IPS-15b (cell line): ENCODE data around the gene STK31.
"Not testable (repeated sequence)": the region's sequence is repeated elsewhere in the genome, so short reads cannot be mapped to it uniquely, and the experiment has no call there.

Experiments used
- H3K27me3 ChIP-seq: one replicate; pipeline ENCODE4 v1.6.1; 2013; ENCODE audit warnings: low read length; ENCODE audit not compliant: control insufficient read depth, insufficient read depth
- H3K36me3 ChIP-seq: one replicate; pipeline ENCODE4 v1.6.1; 2013; ENCODE audit warnings: low read length; ENCODE audit not compliant: control insufficient read depth, insufficient read depth
- H3K4me1 ChIP-seq: one replicate; pipeline ENCODE4 v1.6.1; 2013; ENCODE audit warnings: mild to moderate bottlenecking, low read length; ENCODE audit not compliant: control insufficient read depth, insufficient read depth
- H3K4me3 ChIP-seq: one replicate; pipeline ENCODE4 v1.5.1; 2013; ENCODE audit warnings: low read depth, low read length
- H3K9ac ChIP-seq: one replicate; pipeline ENCODE4 v1.6.1; 2013; ENCODE audit warnings: low read depth, mild to moderate bottlenecking, low read length
- H3K9me3 ChIP-seq: one replicate; pipeline ENCODE4 v1.6.1; 2013; ENCODE audit warnings: mild to moderate bottlenecking, low read length; ENCODE audit not compliant: control insufficient read depth, insufficient read depth

Gene STK31

DNA sequence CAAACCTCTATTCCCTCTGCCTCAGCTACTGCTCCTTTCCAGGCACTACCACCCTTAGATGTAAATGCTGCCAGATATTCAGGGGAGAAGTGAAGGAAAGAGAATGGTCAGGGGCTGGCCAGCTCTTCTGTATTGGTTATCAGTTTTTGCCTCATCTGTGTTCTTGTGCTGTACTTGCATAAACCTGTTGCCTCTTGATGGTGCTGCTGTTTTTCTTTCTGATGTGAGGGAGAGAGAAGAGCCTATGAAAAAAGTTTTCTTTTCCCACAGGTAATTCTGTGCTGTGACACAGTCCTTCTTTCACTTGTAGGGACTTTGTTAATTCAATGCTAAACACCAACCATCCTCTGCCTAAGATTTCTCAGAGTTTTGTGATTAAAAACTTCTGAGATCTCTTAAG lies 57.5 kb downstream of the STK31 start:
- peaks cover 5% of the 10 kb centered on the region for H3K4me1 ChIP-seq
- no peak overlapping the region for H3K4me3 ChIP-seq
- no peak overlapping the region for H3K9ac ChIP-seq
- no peaks in the 10 kb centered on the region for H3K36me3 ChIP-seq
- H3K9me3 ChIP-seq = no peaks in the 10 kb centered on the region
- H3K27me3 ChIP-seq = no peaks in the 10 kb centered on the region

GRCh38 chr7:23768022-23768421 lies 58.0 kb downstream of the STK31 start:
- no peaks in the 10 kb centered on the region for H3K9me3 ChIP-seq
- H3K4me1 ChIP-seq = peaks cover 5% of the 10 kb centered on the region
- no peaks in the 10 kb centered on the region for H3K36me3 ChIP-seq
- H3K4me3 ChIP-seq = no peak overlapping the region
- H3K9ac ChIP-seq = no peak overlapping the region
- no peaks in the 10 kb centered on the region for H3K27me3 ChIP-seq

GRCh38 chr7:23779185-23779800 lies 69.3 kb downstream of the STK31 start:
- H3K9ac ChIP-seq, H3K9me3 ChIP-seq, H3K4me1 ChIP-seq, H3K36me3 ChIP-seq, H3K4me3 ChIP-seq, H3K27me3 ChIP-seq: not testable (repeated sequence)

DNA sequence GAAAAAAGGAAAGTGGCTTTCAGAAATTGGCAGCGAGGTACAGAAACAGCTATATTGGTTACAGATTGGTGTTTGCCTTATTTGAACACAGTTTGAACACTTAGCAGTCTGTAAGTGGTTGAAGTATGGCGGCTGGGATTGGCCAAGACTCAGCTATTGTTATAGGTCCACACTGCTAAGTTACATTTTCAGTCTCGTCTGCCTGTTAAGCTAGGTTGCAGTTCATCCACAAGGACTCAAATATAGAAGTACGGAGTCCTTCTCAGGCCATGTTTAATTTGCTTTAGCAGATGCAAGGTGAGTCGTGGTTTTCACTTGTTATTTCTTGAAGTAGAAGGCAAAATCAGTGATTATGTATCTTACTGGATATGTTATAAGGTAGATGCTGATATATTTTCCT lies 73.1 kb downstream of the STK31 start:
- no peaks in the 10 kb centered on the region for H3K4me1 ChIP-seq
- no peaks in the 10 kb centered on the region for H3K9me3 ChIP-seq
- no peaks in the 10 kb centered on the region for H3K27me3 ChIP-seq
- H3K4me3 ChIP-seq = no peak overlapping the region
- H3K36me3 ChIP-seq = peaks cover 3% of the 10 kb centered on the region
- no peak overlapping the region for H3K9ac ChIP-seq

DNA sequence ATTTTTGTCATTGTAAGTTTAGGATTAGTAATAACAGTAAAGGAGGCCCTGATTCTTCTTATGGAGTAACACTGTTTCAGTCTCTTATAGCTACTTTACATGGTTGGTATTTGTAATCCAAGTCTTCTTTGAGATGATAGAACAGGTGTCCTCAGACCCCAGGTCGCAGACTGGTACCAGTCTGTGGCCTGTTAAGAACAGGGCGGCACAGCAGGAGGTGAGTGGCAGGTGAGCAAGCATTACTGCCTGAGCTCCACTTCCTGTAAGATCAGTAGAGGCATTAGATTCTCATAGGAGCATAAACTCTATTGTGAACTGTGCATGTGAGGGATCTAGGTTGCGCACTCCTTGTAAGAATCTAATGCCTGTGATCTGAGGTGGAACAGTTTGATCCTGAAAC lies 77.3 kb downstream of the STK31 start:
- no peaks in the 10 kb centered on the region for H3K4me1 ChIP-seq
- H3K9ac ChIP-seq = no peak overlapping the region
- no peaks in the 10 kb centered on the region for H3K27me3 ChIP-seq
- no peaks in the 10 kb centered on the region for H3K36me3 ChIP-seq
- H3K4me3 ChIP-seq = no peak overlapping the region
- no peaks in the 10 kb centered on the region for H3K9me3 ChIP-seq

- H3K27me3 ChIP-seq = no peaks in the 10 kb centered on the region
- H3K9me3 ChIP-seq = no peaks in the 10 kb centered on the region
- H3K9ac ChIP-seq = no peak overlapping the region
- H3K4me1 ChIP-seq = no peaks in the 10 kb centered on the region
- H3K4me3 ChIP-seq = no peak overlapping the region
- H3K36me3 ChIP-seq = no peaks in the 10 kb centered on the region
Measured at GRCh38 chr7:23788843-23789242, 78.8 kb downstream of the STK31 start.

DNA sequence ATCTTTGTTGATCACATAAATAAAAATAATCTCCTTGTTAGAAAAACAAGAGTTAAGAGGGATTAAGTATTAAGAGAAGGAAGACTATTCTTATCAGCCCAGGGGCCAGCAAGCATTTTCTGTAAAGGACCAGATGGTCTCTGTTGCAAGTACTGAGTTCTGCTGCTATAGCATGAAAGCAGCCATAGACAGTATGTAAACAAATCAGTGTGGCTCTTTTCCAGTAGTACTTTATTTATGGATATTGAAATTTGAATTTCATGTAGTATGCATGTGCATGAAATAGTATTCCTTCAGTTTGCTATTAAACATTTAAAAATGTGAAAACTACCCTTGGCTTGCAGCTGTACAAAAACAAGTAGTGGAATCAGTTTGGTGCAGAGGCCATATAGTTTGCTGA lies 81.7 kb downstream of the STK31 start:
- no peak overlapping the region for H3K4me3 ChIP-seq
- no peaks in the 10 kb centered on the region for H3K4me1 ChIP-seq
- peaks cover 13% of the 10 kb centered on the region for H3K9me3 ChIP-seq
- H3K9ac ChIP-seq = no peak overlapping the region
- no peaks in the 10 kb centered on the region for H3K27me3 ChIP-seq
- H3K36me3 ChIP-seq = no peaks in the 10 kb centered on the region

DNA sequence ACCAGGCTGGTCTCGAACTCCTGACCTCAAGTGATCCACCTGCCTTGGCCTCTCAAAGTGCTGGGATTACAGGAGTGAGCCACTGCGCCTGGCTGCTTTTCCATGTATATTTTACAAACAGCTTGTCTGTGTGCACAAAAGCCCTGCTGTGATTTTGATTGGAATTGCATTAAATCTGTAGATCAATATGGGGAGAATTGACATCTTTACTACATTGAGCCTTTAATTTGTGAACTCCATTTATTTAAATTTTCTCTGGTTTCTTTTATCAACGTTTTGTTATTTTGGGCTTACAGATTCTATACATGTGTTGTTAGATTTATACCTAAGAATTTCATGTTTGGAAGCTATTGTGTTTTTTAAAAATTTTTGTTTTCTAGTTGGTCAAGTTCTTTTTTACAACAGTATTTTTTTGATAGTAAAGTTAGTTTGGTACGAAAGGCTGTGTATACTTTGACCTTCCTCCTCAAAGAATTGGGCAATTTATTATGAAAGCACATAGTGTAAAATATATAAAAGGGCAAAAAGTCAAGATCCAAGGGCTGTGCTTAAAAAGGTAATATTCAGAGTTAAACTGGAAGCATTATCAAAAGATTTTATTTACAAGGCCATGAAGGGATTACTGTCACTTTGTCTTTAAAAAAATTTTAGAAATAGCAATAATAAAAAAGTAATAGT lies 92.8 kb downstream of the STK31 start:
- no peaks in the 10 kb centered on the region for H3K36me3 ChIP-seq
- H3K4me3 ChIP-seq = no peak overlapping the region
- no peak overlapping the region for H3K9ac ChIP-seq
- H3K4me1 ChIP-seq = peaks cover 3% of the 10 kb centered on the region
- no peaks in the 10 kb centered on the region for H3K27me3 ChIP-seq
- no peaks in the 10 kb centered on the region for H3K9me3 ChIP-seq

- Histone ChIP-seq H3K9ac (no peak overlapping the region), H3K36me3 (no peaks in the 10 kb centered on the region)
Measured at GRCh38 chr7:23804707-23805106, 94.7 kb downstream of the STK31 start.

DNA sequence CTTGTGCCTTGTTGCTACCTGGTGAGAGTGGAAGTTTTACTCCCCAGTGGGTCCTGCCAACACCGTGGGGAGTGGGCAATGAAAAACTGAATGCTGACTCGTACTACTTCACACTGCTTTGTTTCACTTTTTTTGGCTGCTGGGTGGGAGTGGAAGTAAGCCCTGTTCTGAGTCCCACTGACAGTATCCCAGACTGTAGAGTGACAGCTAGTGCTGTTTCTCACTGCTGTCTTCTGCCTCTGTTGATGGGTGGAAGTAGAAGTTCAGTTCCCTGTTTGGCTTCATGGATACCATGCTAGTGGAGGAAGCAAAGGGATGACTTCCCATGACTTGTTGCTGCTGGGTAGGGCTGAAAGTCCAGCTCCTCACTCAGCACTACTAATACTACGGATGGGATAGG lies 98.4 kb downstream of the STK31 start:
- H3K4me3 ChIP-seq = no peak overlapping the region

More at GRCh38 chr7:23804707-23805106, 94.7 kb downstream of the STK31 start:
- no peaks in the 10 kb centered on the region for H3K9me3 ChIP-seq
- H3K27me3 ChIP-seq = no peaks in the 10 kb centered on the region
- H3K4me3 ChIP-seq = no peak overlapping the region
- peaks cover 3% of the 10 kb centered on the region for H3K4me1 ChIP-seq

GRCh38 chr7:23810099-23810498 lies 100.1 kb downstream of the STK31 start:
- no peaks in the 10 kb centered on the region for H3K9me3 ChIP-seq
- no peak overlapping the region for H3K4me3 ChIP-seq
- H3K36me3 ChIP-seq = no peaks in the 10 kb centered on the region
- H3K27me3 ChIP-seq = no peaks in the 10 kb centered on the region
- H3K4me1 ChIP-seq = no peaks in the 10 kb centered on the region
- H3K9ac ChIP-seq = no peak overlapping the region

More for the DNA sequence above, 98.4 kb downstream of the STK31 start:
- Histone ChIP-seq H3K9ac (no peak overlapping the region), H3K36me3 (no peaks in the 10 kb centered on the region), H3K27me3 (no peaks in the 10 kb centered on the region), H3K9me3 (no peaks in the 10 kb centered on the region), H3K4me1 (no peaks in the 10 kb centered on the region)

DNA sequence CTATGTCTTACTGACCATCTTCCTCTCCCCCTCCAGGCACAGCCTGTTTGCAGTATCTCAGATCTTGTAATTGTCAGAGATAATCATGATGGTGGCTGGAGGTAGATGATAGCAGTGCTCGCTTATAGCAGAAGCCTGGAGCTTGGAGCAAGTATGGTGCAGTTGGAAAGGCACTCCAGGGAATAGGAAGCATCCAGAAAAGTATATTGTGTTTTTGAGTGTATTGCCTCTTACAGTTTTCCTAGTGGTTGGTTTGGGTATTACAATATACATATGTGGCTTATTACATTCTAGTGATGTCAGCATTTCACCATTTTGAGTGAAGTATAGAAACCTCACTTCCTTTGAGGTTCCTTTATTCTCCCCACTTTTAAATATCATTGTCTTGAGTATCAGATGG lies 101.5 kb downstream of the STK31 start:
- Histone ChIP-seq H3K9ac (no peak overlapping the region), H3K27me3 (no peaks in the 10 kb centered on the region), H3K4me1 (no peaks in the 10 kb centered on the region), H3K36me3 (no peaks in the 10 kb centered on the region), H3K9me3 (no peaks in the 10 kb centered on the region), H3K4me3 (no peak overlapping the region)
